Type B pancreatic cell (in vitro differentiated cells): Measurements from ENCODE around the gene TBC1D5. TPM values are rescaled to one million over a fixed set of nuclear protein-coding genes. Genes with fewer than 3 reads are reported as not detected.

ENCODE experiments used
- DNase-seq: peaks from one replicate; pipeline ENCODE4 v3.0.0; 2021; ENCODE audit warnings: mixed read lengths; ENCODE audit not compliant: unreplicated experiment; ENCODE audit errors: extremely low spot score
- H3K27ac Mint-ChIP-seq: 2 replicates; pipeline ENCODE4 v1.8.0; 2021; ENCODE audit warnings: mild to moderate bottlenecking, mixed read lengths
- H3K27me3 Mint-ChIP-seq: 2 replicates; pipeline ENCODE4 v1.8.0; 2021; ENCODE audit warnings: mixed read lengths
- H3K36me3 Mint-ChIP-seq: 2 replicates; pipeline ENCODE4 v1.8.0; 2021; ENCODE audit warnings: mixed read lengths
- H3K4me1 Mint-ChIP-seq: one replicate; pipeline ENCODE4 v1.8.0; 2021; ENCODE audit warnings: mixed read lengths; ENCODE audit not compliant: unreplicated experiment
- H3K4me3 Mint-ChIP-seq: 2 replicates; pipeline ENCODE4 v1.8.0; 2021; ENCODE audit warnings: mild to moderate bottlenecking, mixed read lengths
- H3K9me3 Mint-ChIP-seq: 2 replicates; pipeline ENCODE4 v1.8.0; 2021; ENCODE audit warnings: mixed read lengths
- total RNA-seq: library from RNA; stranded (reverse); gene quantifications from 2 replicates; pipeline ENCODE4 v1.2.1, GENCODE V29; 2021; ENCODE audit warnings: low replicate concordance
- TF ChIP-seq, protein P1 (sequence below): fragments of 200-600 bp; sonication (generic); conservative IDR thresholded peaks from 2 replicates; pipeline ENCODE4 v1.5.0; 2021; ENCODE audit warnings: antibody characterized with exemption, mild to moderate bottlenecking

TBC1D5 gene
- total RNA-seq, 1 donor from 2014 or later = 48.7 TPM

GRCh38 chr3:17508180-17508752 lies 234.2 kb downstream of the TBC1D5 start:
- Mint-ChIP-seq H3K36me3 (no peaks in the 10 kb centered on the region), H3K4me3 (no peak overlapping the region), H3K4me1 (no peaks in the 10 kb centered on the region), H3K9me3 (no peaks in the 10 kb centered on the region), H3K27me3 (no peaks in the 10 kb centered on the region), H3K27ac (no peak overlapping the region)
- no peak for DNase-seq
- TF ChIP-seq, protein P1, sequence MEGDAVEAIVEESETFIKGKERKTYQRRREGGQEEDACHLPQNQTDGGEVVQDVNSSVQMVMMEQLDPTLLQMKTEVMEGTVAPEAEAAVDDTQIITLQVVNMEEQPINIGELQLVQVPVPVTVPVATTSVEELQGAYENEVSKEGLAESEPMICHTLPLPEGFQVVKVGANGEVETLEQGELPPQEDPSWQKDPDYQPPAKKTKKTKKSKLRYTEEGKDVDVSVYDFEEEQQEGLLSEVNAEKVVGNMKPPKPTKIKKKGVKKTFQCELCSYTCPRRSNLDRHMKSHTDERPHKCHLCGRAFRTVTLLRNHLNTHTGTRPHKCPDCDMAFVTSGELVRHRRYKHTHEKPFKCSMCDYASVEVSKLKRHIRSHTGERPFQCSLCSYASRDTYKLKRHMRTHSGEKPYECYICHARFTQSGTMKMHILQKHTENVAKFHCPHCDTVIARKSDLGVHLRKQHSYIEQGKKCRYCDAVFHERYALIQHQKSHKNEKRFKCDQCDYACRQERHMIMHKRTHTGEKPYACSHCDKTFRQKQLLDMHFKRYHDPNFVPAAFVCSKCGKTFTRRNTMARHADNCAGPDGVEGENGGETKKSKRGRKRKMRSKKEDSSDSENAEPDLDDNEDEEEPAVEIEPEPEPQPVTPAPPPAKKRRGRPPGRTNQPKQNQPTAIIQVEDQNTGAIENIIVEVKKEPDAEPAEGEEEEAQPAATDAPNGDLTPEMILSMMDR = no peak

DNA sequence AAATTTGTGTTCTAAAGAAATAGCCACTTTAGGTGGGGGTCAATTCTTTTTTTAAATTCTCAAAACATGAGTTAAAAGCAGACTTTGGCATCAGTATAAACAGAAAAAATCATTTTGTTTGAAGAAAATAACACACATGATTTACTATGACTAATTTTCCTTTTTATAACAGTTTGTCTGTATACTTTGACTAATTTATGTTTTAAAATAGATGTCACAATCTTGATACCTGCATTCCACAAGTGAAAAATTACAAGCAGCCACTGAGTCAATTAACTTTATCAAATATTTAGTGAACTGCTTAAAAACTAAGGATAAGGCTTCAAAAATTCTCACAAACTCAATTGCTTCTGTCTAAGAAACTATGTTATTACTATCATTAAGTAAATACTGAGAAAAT lies 235.0 kb downstream of the TBC1D5 start:
- Mint-ChIP-seq H3K4me1 (no peaks in the 10 kb centered on the region), H3K27me3 (no peaks in the 10 kb centered on the region), H3K4me3 (no peak overlapping the region), H3K36me3 (no peaks in the 10 kb centered on the region), H3K27ac (no peak overlapping the region), H3K9me3 (no peaks in the 10 kb centered on the region)
- TF ChIP-seq, protein P1 = no peak
- DNase-seq = no peak

- no peaks in the 10 kb centered on the region for H3K36me3 Mint-ChIP-seq
- H3K27ac Mint-ChIP-seq = no peak overlapping the region
- no peak for DNase-seq
- H3K27me3 Mint-ChIP-seq = no peaks in the 10 kb centered on the region
- no peaks in the 10 kb centered on the region for H3K4me1 Mint-ChIP-seq
- H3K9me3 Mint-ChIP-seq = no peaks in the 10 kb centered on the region
- TF ChIP-seq, protein P1 = no peak
- H3K4me3 Mint-ChIP-seq = no peak overlapping the region
Observed at GRCh38 chr3:17505856-17506255, 236.6 kb downstream of the TBC1D5 start.

- no peak overlapping the region for H3K4me3 Mint-ChIP-seq
- H3K4me1 Mint-ChIP-seq = no peaks in the 10 kb centered on the region
- H3K36me3 Mint-ChIP-seq = no peaks in the 10 kb centered on the region
- no peaks in the 10 kb centered on the region for H3K27me3 Mint-ChIP-seq
- TF ChIP-seq, protein P1 = no peak
- H3K9me3 Mint-ChIP-seq = no peaks in the 10 kb centered on the region
- no peak for DNase-seq
- H3K27ac Mint-ChIP-seq = no peak overlapping the region
Observed at GRCh38 chr3:17501745-17502144, 240.7 kb downstream of the TBC1D5 start.

DNA sequence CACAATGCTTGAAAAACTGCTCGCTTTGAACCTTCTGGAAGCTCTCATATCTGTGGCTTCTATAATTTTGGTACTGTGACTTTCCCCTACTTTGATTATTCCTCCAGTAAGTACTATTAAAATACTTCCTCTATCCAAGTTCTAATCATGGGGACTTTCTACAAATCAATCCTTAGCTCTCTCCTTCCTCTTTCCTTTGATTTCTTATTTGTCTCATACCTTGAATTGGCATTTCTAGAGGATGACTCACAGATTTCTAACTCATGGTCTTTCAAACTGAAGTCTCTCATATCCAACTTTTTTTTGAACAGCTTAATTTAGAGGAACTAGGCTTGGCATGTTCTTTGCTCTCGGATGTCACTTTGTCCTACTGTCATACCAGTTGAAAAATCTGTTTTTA lies 241.8 kb downstream of the TBC1D5 start:
- Mint-ChIP-seq H3K9me3 (no peaks in the 10 kb centered on the region), H3K27me3 (no peaks in the 10 kb centered on the region), H3K27ac (no peak overlapping the region), H3K36me3 (no peaks in the 10 kb centered on the region), H3K4me1 (no peaks in the 10 kb centered on the region), H3K4me3 (no peak overlapping the region)
- no peak for DNase-seq
- TF ChIP-seq, protein P1 = no peak
